22Rv1 (cell line): Measurements from ENCODE around the gene ASPHD1.

Experiments used
- H3K27ac ChIP-seq: fragments of 450-650 bp; 2 replicates; pipeline ENCODE4 v1.5.1; 2017
- CTCF ChIP-seq: fragments of 450-650 bp; IDR thresholded peaks from 2 replicates; pipeline ENCODE4 v1.5.1; 2017; ENCODE audit warnings: mild to moderate bottlenecking

ASPHD1 gene

DNA sequence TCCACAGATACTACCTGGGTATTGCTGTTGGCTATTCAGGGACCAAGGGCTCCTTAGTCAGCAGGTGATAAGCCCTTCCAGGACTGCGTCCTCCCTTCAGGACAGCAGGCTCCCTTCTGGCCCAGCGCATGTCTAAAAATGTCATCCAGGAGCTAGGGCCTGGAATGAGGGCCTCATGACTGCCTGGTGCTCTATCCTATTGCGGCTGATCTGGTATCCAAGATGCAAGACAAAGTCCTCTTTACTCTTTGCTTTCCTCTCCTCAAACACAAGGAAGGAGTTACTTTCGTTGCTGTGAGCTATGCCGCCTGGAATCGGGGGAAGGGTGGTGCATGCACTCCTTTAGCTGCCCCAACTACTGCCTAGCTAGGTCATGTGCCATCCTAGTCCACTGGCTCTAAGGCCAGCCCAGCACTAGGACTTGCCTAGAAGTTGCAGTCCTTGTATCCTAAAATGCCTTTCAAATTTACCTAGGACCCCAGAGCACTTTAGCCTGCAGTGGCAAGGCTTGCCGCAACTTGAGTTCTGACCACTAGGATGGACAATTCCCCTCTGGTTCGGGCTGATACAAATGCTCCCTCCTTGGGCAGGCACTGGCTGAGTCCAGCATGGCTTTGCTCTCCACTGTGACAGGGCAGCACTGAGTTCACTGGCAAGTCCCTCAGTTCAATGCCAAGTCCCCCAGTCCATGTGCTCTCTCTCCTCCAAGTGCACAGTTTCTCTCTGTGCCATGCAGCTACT is 51.5 kb downstream of the ASPHD1 start:
- no peak for TF ChIP-seq CTCF
- no peak overlapping the region for H3K27ac ChIP-seq
